Stimulated activated CD4-positive, alpha-beta T cell treated with anti-CD3 and anti-CD28 coated beads, Interleukin-15, amount 100 ng/mL, for 48 hours (primary cell): ENCODE results near the gene GRAMD2A.

Experiments used
- DNase-seq, 2 donors: peaks; one replicate each; pipeline ENCODE4 v3.0.0-alpha.2; 2020; ENCODE audit warnings: low read depth in 2 of 2

The GRAMD2A gene

DNA sequence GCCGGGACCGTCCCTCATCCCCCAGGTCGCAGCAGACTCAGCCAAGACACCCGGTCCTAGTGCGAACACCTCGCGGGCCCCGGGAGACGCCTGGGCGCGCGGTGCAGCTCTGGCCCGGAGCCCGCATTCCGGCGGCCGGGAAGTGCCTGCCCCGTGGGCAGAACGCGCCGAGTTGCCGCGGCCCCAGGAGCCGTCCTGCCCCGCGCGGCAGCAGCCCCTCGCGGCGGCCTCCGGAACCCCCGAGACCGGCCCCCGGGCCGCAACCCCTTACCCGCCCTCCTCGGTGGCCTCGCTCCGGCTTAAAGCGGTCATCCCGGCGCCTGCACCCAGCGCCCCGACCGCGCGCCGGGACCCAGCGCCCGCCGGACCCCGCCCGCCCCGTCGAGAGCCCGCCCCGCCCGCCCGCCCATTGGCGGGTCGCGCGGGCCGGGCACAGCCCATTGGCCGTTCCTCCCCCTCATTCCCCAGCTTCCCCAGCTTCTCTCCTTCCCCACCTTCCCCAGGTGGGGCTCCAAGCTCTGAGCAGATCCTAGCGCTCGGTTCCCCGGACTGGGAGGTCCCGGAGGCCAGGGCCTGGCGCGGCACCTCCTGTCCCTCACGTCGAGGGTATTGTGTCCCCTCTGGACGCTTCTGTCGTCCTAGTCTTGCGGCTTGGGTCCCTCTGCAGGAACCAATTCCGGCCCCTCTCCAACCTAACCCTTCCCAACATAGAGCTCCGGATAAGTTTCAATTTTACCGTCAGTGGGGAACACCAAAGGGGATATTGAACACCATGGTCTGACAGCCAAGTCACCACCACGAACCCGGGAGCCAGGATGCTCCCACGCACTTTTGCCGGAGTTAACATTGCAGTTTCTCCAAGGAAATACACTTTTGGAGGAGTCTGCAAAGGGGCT lies at the start of gene GRAMD2A:
TSS of gene GRAMD2A (minus strand) at position 328 of the 896 bp plus-strand sequence.
- DNase-seq = peak in 1 of 2 donors; percentile 33

DNA sequence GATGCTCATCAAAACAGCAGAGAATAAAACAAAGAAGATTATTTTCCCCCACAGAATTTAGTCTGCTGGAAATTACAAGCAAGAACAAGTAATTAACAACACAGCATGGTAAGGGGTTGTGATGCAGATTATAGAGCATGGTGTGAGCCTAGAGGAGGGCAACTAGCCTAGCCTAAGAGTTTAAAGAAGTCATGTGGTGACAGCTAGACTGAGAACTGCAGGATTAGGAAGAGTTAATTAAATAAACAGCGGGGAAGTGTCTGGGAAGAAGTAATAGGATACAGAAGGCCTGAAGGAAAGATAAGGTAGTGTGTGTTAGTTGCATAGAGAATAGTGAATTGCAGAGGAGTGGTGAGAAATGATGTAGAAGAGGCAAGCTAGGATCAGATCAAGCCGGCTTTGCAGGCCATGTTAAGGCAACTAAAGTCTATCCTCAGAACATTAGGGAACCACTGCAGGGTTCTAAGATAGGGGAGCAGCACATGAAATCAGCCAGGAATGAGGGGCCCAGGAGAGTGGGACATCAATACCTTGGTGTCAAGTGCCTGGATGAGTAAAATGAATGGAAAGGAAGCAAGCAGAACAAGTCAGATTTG lies 45.3 kb upstream of the GRAMD2A start:
- no peak for DNase-seq

DNA sequence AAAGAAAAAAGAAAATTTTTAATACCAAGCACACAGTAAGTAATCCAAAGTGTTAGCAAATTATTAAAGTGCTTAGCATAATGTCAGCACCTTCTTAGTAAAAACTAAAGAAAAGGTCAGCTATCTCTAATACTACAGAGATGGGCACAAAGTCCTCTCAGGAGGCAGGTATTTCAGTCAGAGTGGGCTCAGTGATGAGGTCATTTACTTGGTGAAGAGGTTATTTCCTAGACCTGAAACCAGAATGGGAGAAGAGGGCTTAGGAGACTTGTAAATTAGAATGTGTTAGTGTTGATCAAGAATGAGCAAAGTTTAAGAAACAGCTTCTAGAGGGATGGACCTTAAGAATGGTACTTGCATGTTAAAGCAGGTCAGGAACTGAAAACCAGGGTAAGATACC lies 42.1 kb upstream of the GRAMD2A start:
- DNase-seq = no peak

DNA sequence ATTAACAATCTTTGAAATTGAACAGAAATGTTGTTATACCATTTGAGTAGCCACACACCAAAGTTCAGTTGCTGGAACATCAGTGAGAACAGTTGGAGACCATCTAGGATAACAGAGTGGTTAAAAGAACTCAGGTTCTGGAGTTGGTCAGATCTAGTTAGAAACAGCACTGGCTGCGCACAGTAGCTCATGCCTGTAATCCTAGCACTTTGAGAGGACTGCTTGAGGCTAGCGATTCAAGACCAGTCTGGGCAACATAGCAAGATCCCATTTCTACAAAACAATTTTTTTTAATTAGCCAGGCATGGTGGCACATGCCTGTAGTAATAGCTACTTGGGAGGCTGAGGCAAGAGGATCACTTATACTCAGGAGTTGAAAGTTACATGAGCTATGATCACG lies 41.0 kb upstream of the GRAMD2A start:
- no peak for DNase-seq

DNA sequence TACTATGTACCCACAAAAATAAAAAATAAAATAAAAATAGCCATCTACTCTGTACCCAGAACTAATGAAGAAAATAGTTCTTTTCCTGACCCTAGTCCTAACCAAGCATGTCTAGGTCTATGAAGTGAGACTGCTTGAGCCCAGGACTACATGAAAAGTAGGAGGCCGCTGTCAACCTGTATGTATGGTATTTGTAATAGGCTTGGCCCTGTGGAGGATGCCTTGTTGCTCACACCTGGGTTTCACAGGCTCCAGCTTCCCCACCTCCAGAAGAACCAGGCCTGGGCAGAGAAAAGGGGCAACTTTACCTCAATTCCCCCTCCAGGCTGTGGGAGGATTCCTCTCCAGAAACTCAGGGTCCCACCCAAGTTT lies 40.3 kb upstream of the GRAMD2A start:
- DNase-seq = no peak

DNA sequence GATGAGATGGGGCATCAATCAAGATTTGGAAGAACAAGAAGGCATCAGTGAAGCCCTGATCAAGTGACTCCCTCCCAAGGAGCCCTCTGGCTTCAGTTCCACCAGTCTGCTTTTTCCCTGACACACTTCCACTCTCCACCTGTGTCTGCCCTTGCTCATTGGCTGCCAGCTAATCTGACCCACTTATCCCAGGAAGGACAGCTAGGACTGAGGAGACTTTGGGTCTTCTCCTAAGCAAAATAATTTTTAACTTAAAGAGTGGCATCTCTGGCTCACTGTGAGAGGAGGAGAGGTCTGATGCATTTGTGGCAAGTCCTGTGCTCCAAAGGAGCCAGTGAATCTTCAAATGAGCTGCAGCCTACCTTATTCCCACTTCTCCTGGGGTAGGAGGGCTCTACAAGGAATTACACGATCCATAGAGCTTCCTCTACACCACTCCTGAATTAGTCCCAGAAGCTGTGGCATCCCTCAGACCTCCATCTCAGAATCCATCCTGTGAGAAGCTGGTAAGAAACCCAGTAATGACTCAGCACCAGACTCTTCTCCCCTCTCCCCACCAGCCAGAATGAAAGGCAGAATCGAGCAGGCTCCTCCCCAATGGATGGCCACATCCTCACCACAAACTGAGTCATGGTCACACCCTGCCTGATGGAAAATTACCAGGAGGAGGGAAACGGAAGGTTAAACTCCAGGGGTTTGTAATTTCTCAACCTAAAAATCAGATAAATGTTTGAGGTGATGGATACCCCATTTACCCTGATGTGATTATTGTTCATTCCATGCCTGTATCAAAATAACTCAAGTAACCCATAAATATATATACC lies 39.7 kb upstream of the GRAMD2A start:
- peak; percentile 73 to 76 for DNase-seq

DNA sequence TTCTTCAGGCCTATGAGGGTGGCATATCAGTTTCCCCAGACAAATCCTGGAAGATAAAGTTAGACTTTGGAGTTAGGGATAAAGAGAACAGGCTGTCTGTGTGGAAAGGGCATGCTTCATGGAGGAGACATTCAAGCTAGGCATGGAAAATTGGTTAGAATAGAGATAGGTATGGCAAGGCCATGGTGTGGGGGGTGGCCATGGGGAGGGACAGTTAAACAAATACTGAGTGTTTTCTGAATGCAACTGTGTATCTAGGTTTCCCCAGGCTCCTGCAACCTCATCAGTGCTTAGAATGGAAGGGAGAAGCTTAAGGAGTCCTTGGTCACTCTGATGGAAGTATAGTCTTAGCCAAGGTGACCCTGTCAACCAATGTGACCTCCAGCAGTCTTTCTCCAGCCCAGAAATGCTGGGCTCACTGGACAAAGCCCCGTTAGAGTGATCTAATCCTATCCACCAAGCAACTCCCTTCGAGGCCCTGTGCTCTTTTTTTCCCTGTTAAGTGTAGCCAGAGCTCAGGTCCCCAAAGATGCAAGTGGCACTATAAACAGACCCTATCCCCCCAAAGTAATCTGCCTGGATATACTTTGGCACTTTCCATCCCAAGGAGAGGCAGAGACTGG lies 38.9 kb upstream of the GRAMD2A start:
- DNase-seq = no peak

DNA sequence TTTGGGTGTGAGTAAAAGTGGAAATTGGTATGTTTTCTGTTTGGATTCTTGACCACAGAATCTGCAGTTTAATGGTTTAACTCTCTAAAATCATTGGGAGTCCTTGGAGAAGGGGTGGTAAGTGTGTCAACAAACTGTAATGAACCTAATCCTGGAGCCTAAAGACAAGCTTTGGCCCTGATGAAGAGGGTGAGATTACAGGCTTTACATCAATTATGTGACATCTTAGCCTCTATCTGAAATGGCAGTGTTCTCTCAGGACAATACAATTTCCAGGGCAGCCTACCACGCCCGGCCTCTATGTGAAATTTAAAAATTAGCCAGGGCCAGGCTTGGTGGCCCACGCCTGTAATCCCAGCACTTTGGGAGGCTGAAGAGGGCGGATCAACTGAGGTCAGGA lies 37.7 kb upstream of the GRAMD2A start:
- DNase-seq = no peak

DNA sequence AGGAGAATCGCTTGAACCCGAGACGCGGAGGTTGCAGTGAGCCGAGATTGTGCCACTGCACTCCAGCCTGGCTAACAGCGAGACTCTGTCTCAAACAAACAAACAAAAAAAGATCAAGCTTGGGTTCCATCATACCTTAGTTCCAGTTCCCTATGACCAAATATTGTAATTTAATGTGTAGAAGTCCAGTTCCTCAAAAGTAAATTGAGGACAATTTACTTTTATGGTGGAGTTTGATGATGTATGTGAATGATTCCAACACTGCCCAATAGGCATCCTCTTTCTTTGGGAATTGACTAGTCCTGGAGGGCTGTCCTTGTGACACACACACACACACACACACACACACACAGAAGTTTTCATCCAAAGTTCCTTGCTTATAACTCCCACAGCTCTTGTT lies 36.2 kb upstream of the GRAMD2A start:
- no peak for DNase-seq

DNA sequence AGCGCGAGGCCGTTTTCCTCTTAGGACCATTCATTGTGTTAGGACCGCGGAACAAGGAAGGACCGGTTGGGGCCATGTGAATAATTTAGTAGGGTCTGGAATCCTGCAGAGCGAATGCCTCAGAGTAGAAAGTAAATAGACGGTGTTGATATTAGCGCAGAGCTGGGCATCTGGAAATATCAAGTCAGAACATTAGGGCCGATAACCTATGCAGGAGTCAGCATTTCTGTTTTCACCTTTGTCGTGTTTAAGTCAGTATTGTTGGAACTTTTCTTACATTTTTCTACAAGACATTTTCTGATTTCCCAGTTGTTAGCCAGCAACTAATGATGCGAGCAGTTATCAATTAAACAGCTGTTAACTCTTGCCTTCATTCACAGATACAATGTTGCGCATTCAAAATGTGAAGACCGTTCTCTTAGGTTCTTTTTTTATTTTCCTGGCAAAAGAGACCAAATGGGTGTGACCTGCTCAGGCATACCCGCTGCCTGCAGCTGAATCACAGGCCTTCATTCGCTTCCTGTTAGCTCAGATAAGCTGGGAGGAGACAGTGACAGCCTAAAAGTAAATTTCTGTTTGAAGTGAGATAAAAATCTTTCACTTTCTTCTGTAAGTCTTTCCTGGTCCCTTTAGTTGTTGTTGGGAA lies 34.4 kb upstream of the GRAMD2A start:
- no peak for DNase-seq

DNA sequence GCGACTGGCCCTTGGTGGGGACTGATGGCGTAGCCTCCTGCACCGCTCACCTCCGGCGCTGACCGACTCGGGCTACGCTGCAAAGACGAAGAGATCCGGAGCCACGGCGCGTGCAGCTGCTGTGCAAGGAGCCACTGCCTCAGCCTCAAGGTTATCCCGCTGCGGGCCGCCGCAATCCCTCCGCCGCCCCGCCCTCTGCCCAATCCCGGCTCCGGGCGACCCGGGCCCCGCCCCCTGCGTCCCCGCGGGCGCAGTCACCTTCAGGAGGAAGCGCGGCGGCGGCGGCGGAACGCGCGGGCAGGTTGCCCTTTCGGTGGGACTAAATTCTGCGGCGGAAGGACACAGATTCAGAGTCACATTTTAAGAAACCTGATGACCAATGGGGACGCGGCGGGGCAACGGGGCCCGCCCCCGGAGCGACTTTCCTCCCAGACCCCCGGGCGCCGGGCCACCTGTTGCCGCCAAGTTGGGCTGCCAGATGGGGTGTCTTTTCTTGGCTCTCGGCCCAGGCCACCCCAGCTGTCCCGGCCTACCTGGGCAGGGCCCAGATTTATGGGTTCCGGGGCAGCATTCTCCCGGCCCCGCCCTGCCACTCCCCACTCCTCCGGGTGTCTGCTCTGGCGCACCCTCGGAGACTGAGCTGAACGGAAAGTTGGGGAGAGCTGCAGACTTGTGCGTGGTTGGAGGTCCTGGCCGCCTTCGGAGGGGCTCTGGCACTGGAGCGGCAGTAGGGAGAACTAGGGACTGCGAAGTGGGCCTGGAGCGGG lies 33.7 kb upstream of the GRAMD2A start, which contains the start of gene PKM:
TSS of gene PKM (minus strand) at position 125 of the 767 bp plus-strand sequence. CDS start 12,093 bp downstream, outside the sequence.
- DNase-seq = peak; percentile 95 to 97

DNA sequence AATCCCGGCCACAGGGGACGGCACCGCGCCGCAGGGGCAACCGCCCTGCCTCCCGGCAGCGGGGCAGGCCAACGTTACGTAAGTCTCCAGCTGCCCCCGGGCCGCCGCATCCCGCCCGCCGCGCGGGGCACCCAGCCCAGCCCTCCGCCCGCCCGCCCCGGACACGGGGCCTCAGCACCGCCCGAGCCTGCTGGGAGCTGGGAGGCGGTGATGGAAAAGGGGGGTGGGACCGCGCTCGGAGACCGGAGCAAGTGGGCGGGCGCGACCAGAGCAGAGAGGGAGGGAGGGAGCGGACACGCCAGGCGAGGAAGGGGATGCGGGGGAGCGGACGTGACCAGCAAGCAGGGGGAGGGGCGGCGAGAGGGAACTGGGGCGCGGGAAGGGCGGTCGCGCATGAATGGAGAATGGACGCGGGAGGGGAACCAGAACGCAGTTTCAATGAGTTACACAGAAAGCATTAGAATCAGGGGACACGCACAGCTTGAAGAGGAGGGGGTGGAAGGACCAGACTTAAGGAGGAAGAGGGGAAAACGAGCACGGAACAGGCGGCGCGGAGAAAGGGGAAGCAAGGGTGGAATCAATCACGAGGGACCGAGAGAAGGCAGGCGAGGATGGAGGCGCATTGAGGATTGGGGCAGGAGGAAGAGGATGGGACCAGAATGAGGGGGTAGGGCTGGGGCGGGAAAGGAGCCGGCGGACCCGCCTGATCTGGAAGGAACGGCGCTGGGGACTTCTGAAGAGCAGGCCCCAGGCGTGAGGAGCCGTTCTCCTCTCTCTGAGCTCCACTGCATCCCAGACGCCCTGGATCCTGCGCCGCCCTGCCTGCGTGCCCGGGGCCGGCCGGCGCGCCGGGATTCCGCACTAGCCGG lies 32.8 kb upstream of the GRAMD2A start:
- DNase-seq = peak; percentile 83 to 85

DNA sequence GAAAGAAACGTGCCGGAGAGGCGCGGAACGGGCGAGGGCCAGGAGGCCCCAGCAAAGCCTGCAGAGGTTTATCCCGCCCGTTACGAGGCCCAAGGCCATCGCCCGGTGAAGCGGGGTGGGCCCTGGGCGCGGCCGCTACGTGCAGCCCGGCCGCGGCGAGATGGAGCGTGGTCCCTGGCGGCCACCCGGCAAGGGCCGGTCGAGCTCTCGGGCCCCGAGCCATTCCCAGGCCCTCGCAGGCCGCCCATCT lies 32.3 kb upstream of the GRAMD2A start:
- DNase-seq = no peak

DNA sequence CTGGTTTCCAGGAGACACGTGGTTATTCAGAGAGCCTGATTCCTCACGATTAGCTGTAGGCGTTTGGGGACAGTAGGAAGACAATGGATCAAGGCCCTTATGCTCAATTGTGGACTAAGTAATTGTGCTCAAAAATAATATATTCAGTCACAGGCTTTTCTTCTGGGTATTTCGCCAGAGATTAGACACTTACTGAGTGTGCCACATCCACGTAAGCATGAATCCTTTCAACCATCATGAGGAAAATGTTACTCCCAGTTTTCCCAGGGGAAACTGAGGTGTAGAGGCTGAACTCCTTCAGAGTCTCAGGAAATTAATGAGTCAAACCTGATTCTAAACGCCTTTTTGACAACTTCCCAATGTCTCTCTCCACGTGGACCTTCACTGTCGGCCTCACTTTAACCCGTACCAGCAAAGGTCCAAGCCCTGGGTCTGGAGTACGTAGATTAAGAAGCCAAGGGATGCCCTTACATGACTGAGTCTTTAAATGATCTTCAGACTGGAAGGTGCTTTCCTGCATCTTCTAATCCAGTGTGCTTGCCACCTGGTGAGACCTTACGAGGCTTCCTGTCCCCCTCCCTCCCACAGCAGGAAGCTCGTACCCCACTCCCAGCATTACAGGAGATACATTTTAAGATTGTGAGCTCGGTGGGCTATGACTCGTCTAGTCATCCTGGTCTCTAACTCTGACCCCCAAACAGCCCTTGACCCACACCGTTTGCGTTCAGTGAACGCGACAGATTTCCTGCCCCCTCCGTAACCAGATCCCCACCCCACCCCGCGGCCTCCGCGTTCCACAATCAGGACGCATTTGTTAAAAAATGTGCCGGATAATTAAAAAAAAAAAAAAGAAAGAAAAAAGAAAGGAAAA lies 31.7 kb upstream of the GRAMD2A start:
- DNase-seq = no peak

DNA sequence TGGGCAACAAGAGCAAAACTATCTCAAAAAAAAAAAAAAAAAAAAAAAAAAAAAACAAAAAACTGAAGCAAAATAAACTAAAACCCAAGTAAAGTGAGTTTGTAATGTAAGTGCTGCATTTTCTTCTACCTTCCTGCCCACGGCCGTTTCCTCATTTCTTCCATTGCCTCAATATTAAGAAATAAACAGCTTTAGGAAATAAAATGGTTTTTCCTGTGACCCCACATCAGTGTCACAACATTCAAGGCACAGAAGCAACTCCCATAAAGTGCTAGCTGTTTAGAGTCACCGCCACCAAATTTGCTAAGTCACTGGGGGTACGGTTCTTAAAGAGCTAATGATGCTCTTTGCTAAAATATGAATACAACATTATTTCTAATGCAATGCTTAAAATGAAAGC lies 30.1 kb upstream of the GRAMD2A start:
- no peak for DNase-seq

DNA sequence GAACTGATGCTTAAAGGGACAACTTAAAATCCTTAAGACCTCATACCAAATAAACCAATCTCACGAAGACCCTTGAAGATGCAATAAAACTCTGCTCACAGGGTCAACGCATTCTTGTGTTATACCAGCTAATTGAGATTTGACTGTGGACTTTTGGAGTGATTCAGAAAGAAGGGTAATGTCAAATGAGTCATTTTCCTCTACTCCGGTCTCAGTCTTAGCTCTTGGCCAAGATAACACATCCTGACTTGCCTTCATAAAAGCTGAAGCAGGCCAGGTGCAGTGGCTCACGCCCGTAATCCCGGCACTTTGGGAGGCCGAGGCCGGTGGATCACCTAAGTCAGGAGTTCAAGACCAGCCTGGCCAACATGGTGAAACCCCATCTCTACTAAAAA lies 29.6 kb upstream of the GRAMD2A start:
- DNase-seq = peak in 1 of 2 donors; percentile 38

DNA sequence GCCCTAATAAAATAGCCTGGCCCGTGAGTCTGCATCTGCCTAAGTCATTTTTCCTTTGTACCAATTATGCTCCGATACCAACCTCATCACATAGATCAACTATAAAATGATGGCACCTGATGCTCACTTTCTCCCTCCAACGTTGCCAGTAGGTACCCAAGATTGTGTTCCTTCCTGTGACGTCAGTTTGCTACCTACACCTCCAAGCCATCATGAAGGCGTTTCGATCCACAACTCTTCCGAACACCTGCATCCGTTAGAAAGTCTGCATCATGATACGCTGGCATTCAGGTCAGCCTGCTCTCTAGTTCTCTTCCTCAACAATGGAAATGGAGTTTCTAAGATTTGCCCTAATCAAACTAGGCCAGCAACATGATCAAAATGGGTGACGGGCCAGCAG lies 25.7 kb upstream of the GRAMD2A start:
- no peak for DNase-seq

DNA sequence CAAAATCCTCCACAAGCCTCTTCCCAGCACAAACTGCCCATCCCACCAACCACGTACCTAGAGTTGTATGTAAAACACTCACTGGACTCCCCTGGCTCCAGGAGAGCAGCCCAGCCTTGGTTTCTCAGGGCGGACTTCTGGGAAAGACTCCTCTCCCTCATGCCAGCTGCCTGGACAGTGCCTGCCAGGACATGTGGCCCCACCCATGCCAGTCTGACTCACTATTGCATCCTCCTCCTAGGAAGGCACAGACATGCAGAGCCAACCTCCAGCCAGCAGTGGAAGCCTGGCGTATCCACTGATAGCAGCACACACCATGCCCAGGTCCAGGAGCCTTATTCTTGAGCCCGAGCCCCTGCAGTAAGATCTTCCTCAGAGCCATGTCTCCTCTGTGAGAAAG lies 24.8 kb upstream of the GRAMD2A start:
- no peak for DNase-seq

DNA sequence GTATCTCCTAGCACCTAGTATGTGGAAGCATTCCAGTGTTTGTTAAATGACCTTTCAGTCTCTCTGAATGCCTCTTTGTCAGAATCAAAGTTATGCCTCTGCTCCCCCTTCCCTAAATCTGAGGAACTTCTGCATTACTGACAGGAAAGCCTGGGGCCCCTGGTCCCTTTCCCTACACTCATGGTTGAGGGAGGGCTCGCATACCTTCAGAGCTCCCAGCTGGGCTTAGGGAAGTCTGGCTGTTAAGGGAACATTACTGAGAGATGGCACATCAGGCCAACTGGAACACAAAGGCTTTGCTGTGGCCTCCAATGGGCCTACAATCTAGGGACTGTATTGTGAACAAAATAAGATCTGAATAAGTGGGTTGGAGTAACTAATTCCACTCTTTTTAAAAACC lies 23.1 kb upstream of the GRAMD2A start:
- DNase-seq = no peak
